Duodenal mucosa (tissue), 2 donors: Measurements from ENCODE around the gene KRT78.

ENCODE experiments used
- H3K27ac ChIP-seq: one replicate; pipeline ENCODE4 v1.7.0; 2013; ENCODE audit warnings: low read depth, low read length
- H3K27me3 ChIP-seq, 2 donors: one replicate each; pipeline ENCODE4 v1.7.0; 2013; ENCODE audit warnings: low read length in 2 of 2, control low read depth in 1 of 2; ENCODE audit not compliant: insufficient read depth in 2 of 2, control insufficient read depth in 1 of 2
- H3K36me3 ChIP-seq, 2 donors: one replicate each; pipeline ENCODE4 v1.7.0; 2013; ENCODE audit warnings: low read length in 2 of 2, control low read depth in 1 of 2; ENCODE audit not compliant: insufficient read depth in 2 of 2, control insufficient read depth in 1 of 2
- H3K4me1 ChIP-seq, 2 donors: one replicate each; pipeline ENCODE4 v1.7.0; 2013; ENCODE audit warnings: low read length in 2 of 2, control low read depth in 1 of 2; ENCODE audit not compliant: insufficient read depth in 2 of 2, control insufficient read depth in 1 of 2
- H3K4me3 ChIP-seq, 2 donors: one replicate each; pipeline ENCODE4 v1.7.0; 2013; ENCODE audit warnings: low read length in 2 of 2, low read depth in 1 of 2
- H3K9ac ChIP-seq, 2 donors: one replicate each; pipeline ENCODE4 v1.7.0; 2013; ENCODE audit warnings: low read length in 2 of 2, low read depth in 1 of 2
- H3K9me3 ChIP-seq, 2 donors: one replicate each; pipeline ENCODE4 v1.7.0; 2013; ENCODE audit warnings: low read length in 2 of 2, control low read depth in 1 of 2; ENCODE audit not compliant: control insufficient read depth in 1 of 2

Gene KRT78

GRCh38 chr12:52788192-52788875, 60.5 kb downstream of the KRT78 start:
- Histone ChIP-seq H3K9ac (no peak overlapping the region), H3K27ac (no peak overlapping the region), H3K4me3 (no peak overlapping the region), H3K27me3 (peaks cover 4 to 12% of the 10 kb centered on the region in 2 donors), H3K4me1 (peaks cover 9 to 21% of the 10 kb centered on the region in 2 donors), H3K9me3 (no peaks in the 10 kb centered on the region), H3K36me3 (no peaks in the 10 kb centered on the region)
